Caco-2 (cell line): Measurements from ENCODE around the gene PPP4R1. TPM values are rescaled to one million over a fixed set of nuclear protein-coding genes. Genes with fewer than 3 reads are reported as not detected.
A peak's percentile ranks its signal among the peaks of the same experiment; 100 is the strongest.

Source experiments
- BruUV-seq: library from RNA; stranded (reverse); fragments of 400-500 nt; replicated peaks from 2 replicates; lab custom pipeline; 2021; lab: Mats Ljungman, UMichigan
- CTCF ChIA-PET: fragments of 300-600 bp; sonication (Branson Sonifier 250); formaldehyde crosslinking; loops from one replicate; lab custom pipeline; 2022; ENCODE audit warnings: antibody characterized with exemption; lab: Charles Lee
- POLR2A ChIA-PET: fragments of 300-600 bp; sonication (Branson Sonifier 250); formaldehyde crosslinking; loops from one replicate; lab custom pipeline; 2022; ENCODE audit warnings: antibody characterized with exemption; lab: Charles Lee
- DNase-seq, 2 experiments: peaks; one replicate each; pipeline versions ENCODE4 v3.0.0 to v3.0.0-alpha.2; 2020 to 2022
- H3K27me3 ChIP-seq: replicated peaks from 2 replicates; pipeline ENCODE4 v1.6.0; 2011; ENCODE audit warnings: low read length; ENCODE audit not compliant: control insufficient read depth, insufficient read depth
- H3K36me3 ChIP-seq: 2 replicates; pipeline ENCODE4 v1.5.1; 2011; ENCODE audit warnings: low read length; ENCODE audit not compliant: control insufficient read depth, insufficient read depth
- H3K4me1 ChIP-seq: fragments of 250-450 bp; sonication (Bioruptor Pico); 2 replicates; pipeline ENCODE4 v1.5.1; 2020; ENCODE audit warnings: mild to moderate bottlenecking
- H3K4me3 ChIP-seq: 2 replicates; pipeline ENCODE4 v1.5.1; 2011; ENCODE audit warnings: low read depth, mild to moderate bottlenecking, control low read depth, low read length
- H3K9me3 ChIP-seq: fragments of 250-450 bp; sonication (Bioruptor Pico); 2 replicates; pipeline ENCODE4 v1.5.1; 2020; ENCODE audit warnings: mild to moderate bottlenecking, moderate library complexity
- H3K27ac Mint-ChIP-seq: one replicate; pipeline ENCODE4 v1.8.0; 2022; ENCODE audit warnings: mixed read lengths; ENCODE audit not compliant: unreplicated experiment
- H3K27me3 Mint-ChIP-seq: one replicate; pipeline ENCODE4 v1.8.0; 2022; ENCODE audit warnings: mixed read lengths; ENCODE audit not compliant: insufficient read depth, unreplicated experiment
- H3K36me3 Mint-ChIP-seq: one replicate; pipeline ENCODE4 v1.8.0; 2022; ENCODE audit warnings: mild to moderate bottlenecking, mixed read lengths; ENCODE audit not compliant: insufficient read depth, unreplicated experiment
- H3K4me1 Mint-ChIP-seq: one replicate; pipeline ENCODE4 v1.8.0; 2022; ENCODE audit warnings: low read depth, mixed read lengths; ENCODE audit not compliant: unreplicated experiment
- H3K4me3 Mint-ChIP-seq: one replicate; pipeline ENCODE4 v1.8.0; 2022; ENCODE audit warnings: mild to moderate bottlenecking, moderate library complexity, mixed read lengths; ENCODE audit not compliant: unreplicated experiment
- H3K9me3 Mint-ChIP-seq: one replicate; pipeline ENCODE4 v1.8.0; 2022; ENCODE audit warnings: mixed read lengths; ENCODE audit not compliant: unreplicated experiment
- CTCF ChIP-seq, 2 experiments: fragments of 200-600 bp in 1 of 2; IDR thresholded peaks; 1 replicate in 1 of 2; 2 replicates in 1 of 2; pipeline versions ENCODE4 v1.5.1 to v1.8.0; 2011 to 2022; ENCODE audit warnings: antibody characterized with exemption in 1 of 2, control low read depth in 1 of 2, inconsistent platforms in 1 of 2, low read depth in 1 of 2, low read length in 1 of 2, mild to moderate bottlenecking in 1 of 2, moderate library complexity in 1 of 2; ENCODE audit not compliant: insufficient read depth in 1 of 2, severe bottlenecking in 1 of 2, unreplicated experiment in 1 of 2
- intact Hi-C: fragments of 100-400 bp; cut with micrococcal nuclease; formaldehyde crosslinking; loops from one replicate; pipeline ENCODE4 v1.10.0; 2022; ENCODE audit not compliant: unreplicated experiment
- total RNA-seq: library from RNA; stranded (reverse); gene quantifications from 2 replicates; pipeline ENCODE4 v1.2.3, GENCODE V29; 2022

The PPP4R1 gene
- total RNA-seq, 1 experiment from 2014 or later = 96.6 TPM

DNA sequence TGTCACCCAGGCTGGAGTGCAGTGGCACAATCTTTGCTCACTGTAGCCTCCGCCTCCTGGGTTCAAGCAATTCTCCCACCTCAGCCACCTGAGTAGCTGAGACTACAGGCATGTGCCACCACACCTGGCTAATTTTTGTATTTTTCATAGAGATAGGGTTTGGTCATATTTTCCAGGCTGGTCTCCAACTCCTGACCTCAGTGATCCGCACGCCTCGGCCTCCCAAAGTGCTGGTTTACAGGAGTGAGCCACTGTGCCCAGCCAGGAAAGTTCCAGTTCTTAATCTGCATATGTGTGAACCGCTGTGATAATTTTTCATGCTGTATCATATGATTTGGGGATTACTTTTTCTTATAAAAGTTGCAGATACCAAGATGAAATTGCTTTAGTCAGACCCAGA is 14.6 kb upstream of the PPP4R1 start:
- H3K9me3 ChIP-seq = no peaks in the 10 kb centered on the region
- ChIA-PET POLR2A (no interaction called here), CTCF (no interaction called here)
- no peaks in the 10 kb centered on the region for H3K27me3 ChIP-seq
- H3K4me1 Mint-ChIP-seq = peaks cover 15% of the 10 kb centered on the region
- H3K4me3 Mint-ChIP-seq = no peak overlapping the region
- H3K27me3 Mint-ChIP-seq = no peaks in the 10 kb centered on the region
- no peak overlapping the region for H3K4me3 ChIP-seq
- no peak overlapping the region for H3K27ac Mint-ChIP-seq
- intact Hi-C loops = no loop called here
- BruUV-seq = no TSS peak
- DNase-seq = no peak
- TF ChIP-seq CTCF (IDR thresholded peaks at IDR 0.05; ENCODE audit: insufficient read depth in 1 of 2, low read depth in 1 of 2, low read length in 1 of 2, severe bottlenecking in 1 of 2, unreplicated experiment in 1 of 2) = no peak
- H3K4me1 ChIP-seq = peaks cover 27% of the 10 kb centered on the region
- no peaks in the 10 kb centered on the region for H3K36me3 ChIP-seq
- H3K9me3 Mint-ChIP-seq = no peaks in the 10 kb centered on the region
- H3K36me3 Mint-ChIP-seq = no peaks in the 10 kb centered on the region

- Histone ChIP-seq H3K4me1 (peaks cover 27% of the 10 kb centered on the region), H3K4me3 (no peak overlapping the region), H3K27me3 (no peaks in the 10 kb centered on the region), H3K36me3 (no peaks in the 10 kb centered on the region), H3K9me3 (no peaks in the 10 kb centered on the region)
- H3K4me3 Mint-ChIP-seq = no peak overlapping the region
- DNase-seq = peak in 1 of 2 experiments; percentile 38
- no peak for TF ChIP-seq CTCF (IDR thresholded peaks at IDR 0.05; ENCODE audit: insufficient read depth in 1 of 2, low read depth in 1 of 2, low read length in 1 of 2, severe bottlenecking in 1 of 2, unreplicated experiment in 1 of 2)
- intact Hi-C loops = no loop called here
- CTCF ChIA-PET = interaction anchor here (1.4 kb wide), 1 partner anchor 46 kb away, joined by 6 read pairs; no protein-coding TSS in a partner anchor
- H3K27ac Mint-ChIP-seq = no peak overlapping the region
- H3K4me1 Mint-ChIP-seq = peaks cover 15% of the 10 kb centered on the region
- H3K27me3 Mint-ChIP-seq = no peaks in the 10 kb centered on the region
- no peaks in the 10 kb centered on the region for H3K36me3 Mint-ChIP-seq
- POLR2A ChIA-PET = no interaction called here
- no TSS peak for BruUV-seq
- H3K9me3 Mint-ChIP-seq = no peaks in the 10 kb centered on the region
Measured at GRCh38 chr18:9627642-9628041, 13.3 kb upstream of the PPP4R1 start.

GRCh38 chr18:9619990-9620389 is 5.6 kb upstream of the PPP4R1 start:
- DNase-seq = no peak
- H3K27me3 Mint-ChIP-seq = no peaks in the 10 kb centered on the region
- Histone ChIP-seq H3K4me3 (no peak overlapping the region), H3K4me1 (no peaks in the 10 kb centered on the region), H3K9me3 (no peaks in the 10 kb centered on the region), H3K36me3 (no peaks in the 10 kb centered on the region), H3K27me3 (no peaks in the 10 kb centered on the region)
- no peaks in the 10 kb centered on the region for H3K4me1 Mint-ChIP-seq
- H3K9me3 Mint-ChIP-seq = no peaks in the 10 kb centered on the region
- H3K36me3 Mint-ChIP-seq = no peaks in the 10 kb centered on the region
- no peak overlapping the region for H3K4me3 Mint-ChIP-seq
- CTCF ChIA-PET = no interaction called here
- BruUV-seq = no TSS peak
- POLR2A ChIA-PET = no interaction called here
- no peak for TF ChIP-seq CTCF (IDR thresholded peaks at IDR 0.05; ENCODE audit: insufficient read depth in 1 of 2, low read depth in 1 of 2, low read length in 1 of 2, severe bottlenecking in 1 of 2, unreplicated experiment in 1 of 2)
- intact Hi-C loops = no loop called here
- no peak overlapping the region for H3K27ac Mint-ChIP-seq
